Muscle layer of colon (tissue), 2 donors: Measurements from ENCODE around the gene PCDH9.

Experiments
- H3K27ac ChIP-seq: one replicate; pipeline ENCODE4 v1.7.0; 2013; ENCODE audit warnings: low read depth, mild to moderate bottlenecking, low read length, moderate library complexity
- H3K27me3 ChIP-seq, 2 donors: one replicate each; pipeline ENCODE4 v1.7.0; 2013; ENCODE audit warnings: low read length in 2 of 2, mild to moderate bottlenecking in 2 of 2; ENCODE audit not compliant: insufficient read depth in 2 of 2, control insufficient read depth in 1 of 2
- H3K36me3 ChIP-seq: one replicate; pipeline ENCODE4 v1.7.0; 2013; ENCODE audit warnings: mild to moderate bottlenecking, low read length; ENCODE audit not compliant: insufficient read depth
- H3K4me1 ChIP-seq: one replicate; pipeline ENCODE4 v1.7.0; 2013; ENCODE audit warnings: mild to moderate bottlenecking, low read length; ENCODE audit not compliant: insufficient read depth
- H3K4me3 ChIP-seq, 2 donors: one replicate each; pipeline ENCODE4 v1.7.0; 2013; ENCODE audit warnings: low read length in 2 of 2, low read depth in 1 of 2, mild to moderate bottlenecking in 1 of 2, moderate library complexity in 1 of 2
- H3K9ac ChIP-seq: one replicate; pipeline ENCODE4 v1.7.0; 2013; ENCODE audit warnings: low read length
- H3K9me3 ChIP-seq: one replicate; pipeline ENCODE4 v1.7.0; 2013; ENCODE audit warnings: mild to moderate bottlenecking, low read length
- donor health status: abdominal sarcoma.
- donor health status: Adenocarcinoma of cecum.

The PCDH9 gene

GRCh38 chr13:66663206-66663605 lies 566.9 kb downstream of the PCDH9 start:
- Histone ChIP-seq H3K9me3 (no peaks in the 10 kb centered on the region), H3K27me3 (no peaks in the 10 kb centered on the region), H3K4me3 (no peak overlapping the region), H3K36me3 (no peaks in the 10 kb centered on the region), H3K9ac (no peak overlapping the region), H3K4me1 (no peaks in the 10 kb centered on the region), H3K27ac (no peak overlapping the region)

DNA sequence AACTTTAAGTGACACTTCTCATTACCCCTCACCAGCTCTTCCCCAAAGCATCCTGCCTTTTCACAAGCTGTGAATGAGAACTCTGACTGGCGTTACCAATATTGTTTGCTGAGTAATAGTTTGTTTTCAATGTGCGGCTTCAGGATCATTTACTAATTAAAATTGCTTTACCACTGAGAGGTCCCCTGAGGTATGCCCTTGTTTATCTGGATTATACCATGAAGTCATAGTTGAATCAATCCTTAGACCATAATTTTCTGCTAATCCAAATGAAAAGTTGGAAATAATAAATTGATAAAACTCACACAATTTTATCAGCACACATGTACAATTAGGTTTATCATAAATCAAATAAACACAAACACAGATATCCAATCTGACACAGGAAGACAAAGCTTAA lies 568.8 kb downstream of the PCDH9 start:
- Histone ChIP-seq H3K4me3 (no peak overlapping the region), H3K9me3 (no peaks in the 10 kb centered on the region), H3K27me3 (no peaks in the 10 kb centered on the region), H3K9ac (no peak overlapping the region), H3K27ac (no peak overlapping the region), H3K4me1 (peaks cover 11% of the 10 kb centered on the region), H3K36me3 (no peaks in the 10 kb centered on the region)

DNA sequence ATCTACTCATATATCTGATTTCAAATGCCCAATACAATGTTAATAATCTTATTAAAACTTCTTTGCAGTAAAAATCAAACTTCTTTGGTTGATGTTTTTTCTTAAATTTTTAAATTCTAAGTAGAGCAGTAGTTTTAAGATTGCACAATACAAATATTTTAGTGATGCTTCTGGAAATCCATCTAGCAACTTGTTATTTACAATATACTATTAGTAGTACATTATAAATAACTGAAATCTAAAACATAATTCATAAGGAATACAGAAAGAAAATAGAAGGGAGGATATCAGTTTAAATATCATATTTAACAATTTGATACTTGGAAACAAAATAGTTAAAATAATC lies 569.7 kb downstream of the PCDH9 start:
- H3K4me3 ChIP-seq = no peak overlapping the region
- no peak overlapping the region for H3K9ac ChIP-seq
- H3K27me3 ChIP-seq = no peaks in the 10 kb centered on the region
- peaks cover 11% of the 10 kb centered on the region for H3K4me1 ChIP-seq
- H3K27ac ChIP-seq = no peak overlapping the region
- no peaks in the 10 kb centered on the region for H3K36me3 ChIP-seq
- H3K9me3 ChIP-seq = no peaks in the 10 kb centered on the region

- Histone ChIP-seq H3K9ac (no peak overlapping the region), H3K36me3 (no peaks in the 10 kb centered on the region), H3K9me3 (no peaks in the 10 kb centered on the region), H3K27ac (no peak overlapping the region), H3K27me3 (no peaks in the 10 kb centered on the region), H3K4me3 (no peak overlapping the region), H3K4me1 (peaks cover 11% of the 10 kb centered on the region)
Measured at GRCh38 chr13:66659701-66660467, 570.3 kb downstream of the PCDH9 start.

GRCh38 chr13:66659286-66659685 lies 570.9 kb downstream of the PCDH9 start:
- H3K27me3 ChIP-seq = no peaks in the 10 kb centered on the region
- no peaks in the 10 kb centered on the region for H3K36me3 ChIP-seq
- no peak overlapping the region for H3K4me3 ChIP-seq
- H3K9ac ChIP-seq = no peak overlapping the region
- no peak overlapping the region for H3K27ac ChIP-seq
- H3K9me3 ChIP-seq = no peaks in the 10 kb centered on the region
- peaks cover 11% of the 10 kb centered on the region for H3K4me1 ChIP-seq

- Histone ChIP-seq H3K27ac (no peak overlapping the region), H3K4me3 (no peak overlapping the region), H3K4me1 (peaks cover 11% of the 10 kb centered on the region), H3K9me3 (no peaks in the 10 kb centered on the region), H3K9ac (no peak overlapping the region), H3K27me3 (no peaks in the 10 kb centered on the region), H3K36me3 (no peaks in the 10 kb centered on the region)
Measured at GRCh38 chr13:66657165-66657881, 572.8 kb downstream of the PCDH9 start.

DNA sequence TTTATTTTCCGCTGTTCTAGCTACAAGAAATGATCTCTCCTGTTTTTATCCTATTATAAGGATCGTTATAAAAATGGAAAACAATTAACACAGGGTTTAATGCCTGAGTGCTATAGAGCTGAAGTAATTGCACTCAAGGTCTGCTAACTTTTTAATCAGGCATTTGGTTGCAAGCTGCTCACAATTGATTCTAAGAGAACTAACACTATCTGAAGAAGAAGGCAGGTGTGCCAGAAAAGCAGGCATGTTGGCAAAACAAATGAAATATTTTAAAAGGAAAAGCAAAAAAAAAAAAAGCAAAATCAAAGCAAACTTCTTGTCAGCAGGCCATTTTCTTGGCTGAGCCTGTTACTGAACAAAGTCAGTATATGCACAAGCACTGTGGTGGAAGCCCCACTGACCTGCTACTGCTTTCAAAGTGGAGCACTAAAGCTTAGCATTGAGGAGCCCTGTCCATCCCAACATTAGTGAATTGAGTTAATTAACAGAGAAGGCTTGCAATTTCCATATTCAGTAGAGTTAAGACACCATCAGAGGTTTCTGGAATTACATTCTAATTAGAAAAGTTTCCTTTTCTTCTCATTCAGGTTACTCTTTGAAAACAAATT lies 574.2 kb downstream of the PCDH9 start:
- H3K27me3 ChIP-seq = no peaks in the 10 kb centered on the region
- H3K4me3 ChIP-seq = no peak overlapping the region
- H3K36me3 ChIP-seq = no peaks in the 10 kb centered on the region
- H3K9me3 ChIP-seq = no peaks in the 10 kb centered on the region
- H3K27ac ChIP-seq = no peak overlapping the region
- peaks cover 11% of the 10 kb centered on the region for H3K4me1 ChIP-seq
- no peak overlapping the region for H3K9ac ChIP-seq

GRCh38 chr13:66644855-66645460 lies 585.2 kb downstream of the PCDH9 start:
- no peak overlapping the region for H3K9ac ChIP-seq
- no peaks in the 10 kb centered on the region for H3K4me1 ChIP-seq
- no peaks in the 10 kb centered on the region for H3K27me3 ChIP-seq
- H3K4me3 ChIP-seq = no peak overlapping the region
- H3K9me3 ChIP-seq = no peaks in the 10 kb centered on the region
- no peaks in the 10 kb centered on the region for H3K36me3 ChIP-seq
- H3K27ac ChIP-seq = no peak overlapping the region

DNA sequence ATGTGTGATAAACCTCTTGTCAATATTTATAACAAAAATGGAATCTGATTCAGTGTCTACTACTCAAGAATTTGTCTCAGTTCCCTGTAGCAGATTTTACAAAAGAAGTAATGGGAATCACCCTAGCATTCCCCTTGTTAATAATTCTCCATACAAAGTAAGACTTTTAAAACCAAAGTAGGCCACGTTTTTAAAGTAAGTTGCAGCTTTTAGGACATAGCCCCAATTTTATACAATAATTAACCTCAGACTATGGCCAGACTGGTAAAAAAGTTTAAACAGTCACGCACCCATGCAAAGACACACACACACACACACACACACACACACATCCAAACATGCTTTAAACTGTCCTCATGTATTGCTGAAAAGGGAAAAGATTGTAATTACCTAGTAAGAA lies 589.9 kb downstream of the PCDH9 start:
- no peaks in the 10 kb centered on the region for H3K4me1 ChIP-seq
- H3K36me3 ChIP-seq = no peaks in the 10 kb centered on the region
- no peak overlapping the region for H3K4me3 ChIP-seq
- no peak overlapping the region for H3K27ac ChIP-seq
- no peaks in the 10 kb centered on the region for H3K27me3 ChIP-seq
- H3K9ac ChIP-seq = no peak overlapping the region
- H3K9me3 ChIP-seq = no peaks in the 10 kb centered on the region

GRCh38 chr13:66639044-66639443 lies 591.1 kb downstream of the PCDH9 start:
- no peaks in the 10 kb centered on the region for H3K4me1 ChIP-seq
- no peaks in the 10 kb centered on the region for H3K36me3 ChIP-seq
- no peaks in the 10 kb centered on the region for H3K9me3 ChIP-seq
- no peak overlapping the region for H3K27ac ChIP-seq
- H3K9ac ChIP-seq = no peak overlapping the region
- no peaks in the 10 kb centered on the region for H3K27me3 ChIP-seq
- no peak overlapping the region for H3K4me3 ChIP-seq

GRCh38 chr13:66635526-66635925 lies 594.6 kb downstream of the PCDH9 start:
- H3K27me3 ChIP-seq = no peaks in the 10 kb centered on the region
- H3K4me3 ChIP-seq = no peak overlapping the region
- no peaks in the 10 kb centered on the region for H3K4me1 ChIP-seq
- H3K9ac ChIP-seq = no peak overlapping the region
- H3K9me3 ChIP-seq = no peaks in the 10 kb centered on the region
- H3K36me3 ChIP-seq = no peaks in the 10 kb centered on the region
- no peak overlapping the region for H3K27ac ChIP-seq
